ENCODE results near the gene CRIP3. TPM values are rescaled to one million over a fixed set of nuclear protein-coding genes. Genes with fewer than 3 reads are reported as not detected.

Gene CRIP3
- total and polyA plus RNA-seq, 2 of the 13 experiments (the other 11 are each of a cell fraction or from before 2014, with no cell fraction given) = 6.3 to 9.3 TPM

GRCh38 chr6:43290905-43291355 is 17.7 kb downstream of the CRIP3 start (continued):
- peak; percentile 72 for TF ChIP-seq ZNF687 (CRISPR knock-in tag; IDR thresholded peaks at IDR 0.05)
- no peak for TF ChIP-seq ZNF761 (CRISPR knock-in tag; conservative IDR thresholded peaks at IDR 0.05)
- TF ChIP-seq TOE1 (CRISPR knock-in tag; IDR thresholded peaks at IDR 0.05) = no peak
- peak; percentile 94 for TF ChIP-seq MYNN (CRISPR knock-in tag; IDR thresholded peaks at IDR 0.05; ENCODE audit: low read depth)
- TF ChIP-seq TCF7 (IDR thresholded peaks at IDR 0.05; ENCODE audit: low read depth) = no peak
- no peak; the same call in 1 of the 2 replicates for TF ChIP-seq SP4 (CRISPR knock-in tag; IDR thresholded peaks at IDR 0.05)
- no peak for TF ChIP-seq SNRNP70 (IDR thresholded peaks at IDR 0.05; ENCODE audit: low read depth, low read length)
- no peak for TF ChIP-seq PLRG1 (conservative IDR thresholded peaks at IDR 0.05)
- no peak for TF ChIP-seq U2AF2 (IDR thresholded peaks at IDR 0.05; ENCODE audit: low read depth, low read length)
- no peak; the same call in 1 of the 2 replicates for TF ChIP-seq ARID3A (IDR thresholded peaks at IDR 0.05; ENCODE audit: low read depth, low read length)
- 0 out of 2 replicates have a peak, but pooled peaks have one; percentile 70 for TF ChIP-seq NCOA1 (CRISPR knock-in tag; IDR thresholded peaks at IDR 0.05)
- no peak; the same call in 1 of the 2 replicates for TF ChIP-seq ZNF607 (CRISPR knock-in tag; IDR thresholded peaks at IDR 0.05; ENCODE audit: borderline replicate concordance)
- no peak for TF ChIP-seq ZNF256 (CRISPR knock-in tag; conservative IDR thresholded peaks at IDR 0.05)
- TF ChIP-seq REL (CRISPR knock-in tag; conservative IDR thresholded peaks at IDR 0.05) = no peak
- TF ChIP-seq MTERF4 (CRISPR knock-in tag; IDR thresholded peaks at IDR 0.05) = no peak
- no peak for TF ChIP-seq KLF15 (CRISPR knock-in tag; IDR thresholded peaks at IDR 0.05; ENCODE audit: borderline replicate concordance)
- TF ChIP-seq ZNF773 (CRISPR knock-in tag; IDR thresholded peaks at IDR 0.05; ENCODE audit: borderline replicate concordance) = no peak
- peak; percentile 32; the same call in 1 of the 2 replicates for TF ChIP-seq ZBTB38 (CRISPR knock-in tag; IDR thresholded peaks at IDR 0.05)
- TF ChIP-seq ZNF781 (CRISPR knock-in tag; IDR thresholded peaks at IDR 0.05; ENCODE audit: borderline replicate concordance, not compliant biosample characterization) = peak; percentile 64
- no peak for TF ChIP-seq HES4 (CRISPR knock-in tag; IDR thresholded peaks at IDR 0.05; ENCODE audit: borderline replicate concordance)
- TF ChIP-seq HNRNPH1 (optimal IDR thresholded peaks at IDR 0.05; ENCODE audit: low read depth, low read length) = no peak
- TF ChIP-seq ZNF660 (CRISPR knock-in tag; IDR thresholded peaks at IDR 0.05; ENCODE audit: borderline replicate concordance, low read depth) = no peak
- TF ChIP-seq ATF2 (CRISPR knock-in tag; IDR thresholded peaks at IDR 0.05) = peak; percentile 21; the same call in 1 of the 2 replicates
